Subcutaneous abdominal adipose tissue (tissue), 5 donors: ENCODE measurements around the gene NXPE3.

Experiments
- H3K27ac ChIP-seq: one replicate; pipeline ENCODE4 v1.7.0; 2013; ENCODE audit warnings: low read depth, mild to moderate bottlenecking, inconsistent platforms, low read length, moderate library complexity
- H3K27me3 ChIP-seq, 5 donors: one replicate each; pipeline ENCODE4 v1.7.0; 2013; ENCODE audit warnings: low read length in 5 of 5, inconsistent platforms in 1 of 5; ENCODE audit not compliant: control insufficient read depth in 5 of 5, insufficient read depth in 4 of 5
- H3K36me3 ChIP-seq, 5 donors: one replicate each; pipeline ENCODE4 v1.7.0; 2013; ENCODE audit warnings: low read length in 5 of 5; ENCODE audit not compliant: control insufficient read depth in 5 of 5, insufficient read depth in 5 of 5
- H3K4me1 ChIP-seq, 5 donors: one replicate each; pipeline ENCODE4 v1.7.0; 2013; ENCODE audit warnings: low read length in 5 of 5, mild to moderate bottlenecking in 3 of 5, moderate library complexity in 1 of 5; ENCODE audit not compliant: control insufficient read depth in 5 of 5, insufficient read depth in 5 of 5
- H3K4me3 ChIP-seq, 5 donors: one replicate each; pipeline ENCODE4 v1.7.0; 2013; ENCODE audit warnings: low read length in 5 of 5, low read depth in 1 of 5
- H3K9ac ChIP-seq, 5 donors: one replicate each; pipeline ENCODE4 v1.7.0; 2013; ENCODE audit warnings: low read length in 5 of 5, mild to moderate bottlenecking in 4 of 5, moderate library complexity in 3 of 5
- H3K9me3 ChIP-seq, 5 donors: one replicate each; pipeline ENCODE4 v1.7.0; 2013; ENCODE audit warnings: low read length in 5 of 5; ENCODE audit not compliant: control insufficient read depth in 5 of 5
- donor health status: healthy.
- donor health status: healthy.
- donor health status: healthy.
- donor health status: healthy.
- donor health status: healthy.

NXPE3 gene

DNA sequence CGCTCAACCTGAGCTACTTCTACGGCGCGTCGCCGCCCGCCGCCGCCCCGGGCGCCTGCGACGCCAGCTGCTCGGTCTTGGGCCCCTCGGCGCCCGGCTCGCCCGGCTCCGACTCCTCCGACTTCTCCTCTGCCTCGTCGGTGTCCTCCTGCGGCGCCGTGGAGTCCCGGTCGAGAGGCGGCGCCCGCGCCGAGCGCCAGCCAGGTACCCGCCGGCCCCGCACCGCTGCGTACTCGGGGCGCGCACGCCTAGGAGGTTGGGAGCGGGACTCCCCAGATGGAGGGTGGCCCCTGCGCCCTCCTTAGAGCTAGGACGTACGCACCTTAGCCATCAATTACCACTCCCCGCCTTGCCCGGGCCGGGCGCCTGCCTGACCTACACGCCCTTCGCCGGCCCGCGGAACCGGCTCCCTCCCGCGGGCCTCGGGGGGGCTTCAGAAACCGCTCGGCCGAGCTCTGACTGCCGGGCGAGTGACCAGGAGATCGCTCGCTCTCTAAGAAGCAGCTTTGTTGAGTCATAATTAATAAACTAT is 70.8 kb downstream of the NXPE3 start:
- Histone ChIP-seq H3K9ac (peak overlapping the region; percentile 83 to 99 (median 97)), H3K27ac (peak overlapping the region; percentile 97), H3K9me3 (no peaks in the 10 kb centered on the region), H3K27me3 (no peaks in the 10 kb centered on the region), H3K4me1 (peaks cover 0 to 25% (median 18%) of the 10 kb centered on the region in 5 donors), H3K36me3 (peaks cover 23 to 32% (median 31%) of the 10 kb centered on the region in 5 donors), H3K4me3 (peak overlapping the region; percentile 90 to 98 (median 96))

DNA sequence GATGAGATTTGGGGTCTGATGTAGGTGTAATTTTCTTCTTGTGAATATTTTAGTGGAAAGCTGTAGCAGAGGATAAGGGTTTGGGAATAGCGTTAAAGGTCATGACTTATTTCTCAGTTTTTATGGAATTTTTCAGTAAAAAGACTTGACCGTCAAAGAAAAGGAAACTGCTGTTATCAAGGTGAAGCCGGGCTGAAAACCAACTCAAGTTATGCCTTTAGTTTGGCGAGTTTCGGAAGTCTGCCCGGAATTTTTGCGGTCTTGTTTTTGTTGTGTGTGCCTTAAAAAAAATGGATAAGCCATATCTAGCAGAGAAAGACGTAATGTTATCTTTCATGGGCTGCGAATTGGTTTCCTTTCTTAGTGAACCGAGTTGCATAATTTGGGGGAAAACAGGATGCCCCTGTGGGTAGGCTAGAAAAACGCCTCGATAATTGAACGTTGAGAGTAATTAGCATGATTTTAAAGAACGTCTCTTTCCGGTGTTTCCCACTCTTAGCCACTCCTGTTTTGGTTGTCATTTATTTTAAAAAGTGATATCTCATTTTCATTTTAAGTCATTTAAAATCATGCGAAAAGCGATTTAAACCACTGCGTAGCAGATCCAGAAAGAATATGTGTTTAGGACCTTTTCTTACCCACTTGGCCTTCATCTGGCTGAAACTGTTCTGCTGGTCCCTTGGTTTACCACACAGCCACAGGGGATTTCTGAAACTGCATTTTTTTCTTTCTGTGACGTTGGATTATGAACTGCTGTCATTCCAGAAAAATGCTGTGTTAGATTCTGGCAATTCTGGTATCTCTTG is 71.4 kb downstream of the NXPE3 start:
- Histone ChIP-seq H3K4me3 (peak overlapping the region; percentile 90 to 98 (median 96)), H3K4me1 (peaks cover 0 to 25% (median 18%) of the 10 kb centered on the region in 5 donors), H3K27ac (peak overlapping the region; percentile 97), H3K36me3 (peaks cover 28 to 39% (median 38%) of the 10 kb centered on the region in 5 donors), H3K9me3 (no peaks in the 10 kb centered on the region), H3K27me3 (no peaks in the 10 kb centered on the region), H3K9ac (peak overlapping the region; percentile 83 to 99 (median 97))

DNA sequence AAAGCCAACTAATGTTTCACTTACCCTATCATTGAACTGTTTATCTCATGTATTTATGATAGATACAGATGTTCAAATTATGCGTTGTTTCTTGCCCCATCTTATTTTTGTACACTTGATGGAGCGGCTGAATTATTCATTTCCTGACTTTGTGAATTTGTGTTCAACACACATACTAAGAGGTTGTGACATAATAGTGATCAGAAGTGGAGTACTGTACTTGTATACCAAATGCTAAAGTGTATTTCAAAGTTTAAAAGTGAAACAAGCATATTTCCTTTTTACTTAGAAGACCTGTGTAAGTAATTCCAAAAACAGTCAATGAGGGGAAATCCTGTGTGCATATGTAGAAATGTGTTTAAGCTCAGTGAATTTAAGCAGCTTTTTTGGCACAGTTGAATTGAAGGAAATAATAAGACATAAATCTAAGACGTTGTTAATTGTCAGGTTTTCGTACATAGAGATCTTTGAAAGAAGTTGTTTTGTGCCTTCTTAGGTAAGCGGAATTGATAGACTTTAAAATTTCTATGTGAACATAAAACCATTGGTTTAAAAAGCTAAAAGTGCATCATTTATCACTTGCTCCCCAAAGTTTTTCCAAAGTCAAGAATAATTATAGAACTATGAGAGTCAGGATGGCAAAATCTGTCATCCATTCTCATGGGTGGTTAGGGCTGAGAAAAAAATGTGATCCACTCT is 72.2 kb downstream of the NXPE3 start:
- Histone ChIP-seq H3K4me1 (peaks cover 0 to 25% (median 18%) of the 10 kb centered on the region in 5 donors), H3K4me3 (peak overlapping the region; percentile 90 to 98 (median 96)), H3K27me3 (no peaks in the 10 kb centered on the region), H3K9me3 (no peaks in the 10 kb centered on the region), H3K27ac (peak overlapping the region; percentile 97), H3K36me3 (peaks cover 32 to 45% (median 44%) of the 10 kb centered on the region in 5 donors), H3K9ac (peak overlapping the region; percentile 83 to 99 (median 97))

DNA sequence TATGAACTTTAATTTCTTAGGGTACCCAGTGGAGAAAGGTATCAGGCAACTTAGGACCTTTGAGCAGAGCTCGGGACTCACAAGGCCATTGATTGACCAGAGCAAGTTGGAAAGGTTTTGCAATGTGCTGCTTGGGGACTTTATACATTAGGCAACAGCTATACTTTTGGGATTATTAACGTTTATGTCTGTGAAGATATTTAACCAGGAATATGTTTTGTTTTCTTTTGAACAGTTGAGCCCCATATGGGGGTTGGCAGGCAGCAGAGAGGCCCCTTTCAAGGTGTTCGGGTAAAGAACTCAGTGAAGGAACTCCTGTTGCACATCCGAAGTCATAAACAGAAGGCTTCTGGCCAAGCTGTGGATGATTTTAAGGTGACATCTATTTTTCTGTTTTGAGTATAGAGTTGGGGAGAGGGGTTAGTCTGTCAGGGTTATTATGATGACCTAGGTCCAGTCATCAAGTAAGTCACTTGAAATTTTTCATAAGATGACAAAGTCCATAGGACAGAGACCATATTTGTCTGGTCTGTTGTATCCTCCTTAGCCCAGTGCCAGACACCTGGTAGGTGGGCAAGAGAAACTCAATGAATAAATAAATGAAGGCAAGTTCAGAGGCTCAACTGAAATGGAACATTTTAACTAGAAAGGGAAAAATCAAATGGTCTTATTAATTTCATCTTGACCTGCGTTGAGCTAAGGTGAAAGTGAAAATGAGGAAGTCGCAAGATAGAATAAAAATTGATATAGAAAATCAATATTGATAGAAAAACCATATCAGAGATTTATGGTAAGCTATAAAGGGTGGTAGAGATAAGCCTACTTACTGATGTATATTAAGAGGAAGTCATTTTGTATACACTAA is 73.1 kb downstream of the NXPE3 start:
- Histone ChIP-seq H3K9ac (peak overlapping the region; percentile 6 to 95 (median 54)), H3K27me3 (no peaks in the 10 kb centered on the region), H3K9me3 (no peaks in the 10 kb centered on the region), H3K36me3 (peaks cover 38 to 54% (median 52%) of the 10 kb centered on the region in 5 donors), H3K4me1 (peaks cover 0 to 25% (median 18%) of the 10 kb centered on the region in 5 donors), H3K27ac (peak overlapping the region; percentile 97), H3K4me3 (peak overlapping the region; percentile 90 to 98 (median 96))

DNA sequence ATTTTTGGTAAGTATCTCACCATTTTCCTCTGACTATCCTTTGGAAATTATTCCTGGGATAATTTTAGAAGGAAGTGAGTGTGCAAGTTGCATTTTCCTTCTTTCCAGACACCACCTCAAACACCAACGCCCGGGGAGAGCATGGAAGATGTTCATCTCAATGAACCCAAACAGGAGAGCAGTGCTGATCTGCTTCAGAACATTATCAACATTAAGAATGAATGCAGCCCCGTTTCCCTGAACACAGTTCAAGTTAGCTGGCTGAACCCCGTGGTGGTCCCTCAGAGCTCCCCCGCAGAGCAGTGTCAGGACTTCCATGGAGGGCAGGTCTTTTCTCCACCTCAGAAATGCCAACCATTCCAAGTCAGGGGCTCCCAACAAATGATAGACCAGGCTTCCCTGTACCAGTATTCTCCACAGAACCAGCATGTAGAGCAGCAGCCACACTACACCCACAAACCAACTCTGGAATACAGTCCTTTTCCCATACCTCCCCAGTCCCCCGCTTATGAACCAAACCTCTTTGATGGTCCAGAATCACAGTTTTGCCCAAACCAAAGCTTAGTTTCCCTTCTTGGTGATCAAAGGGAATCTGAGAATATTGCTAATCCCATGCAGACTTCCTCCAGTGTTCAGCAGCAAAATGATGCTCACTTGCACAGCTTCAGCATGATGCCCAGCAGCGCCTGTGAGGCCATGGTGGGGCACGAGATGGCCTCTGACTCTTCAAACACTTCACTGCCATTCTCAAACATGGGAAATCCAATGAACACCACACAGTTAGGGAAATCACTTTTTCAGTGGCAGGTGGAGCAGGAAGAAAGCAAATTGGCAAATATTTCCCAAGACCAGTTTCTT is 74.2 kb downstream of the NXPE3 start:
- Histone ChIP-seq H3K4me1 (peaks cover 0 to 26% (median 18%) of the 10 kb centered on the region in 5 donors), H3K36me3 (peaks cover 46 to 65% (median 61%) of the 10 kb centered on the region in 5 donors), H3K4me3 (no peak overlapping the region), H3K9ac (peak overlapping the region in 1 of 5 donors; percentile 19), H3K9me3 (no peaks in the 10 kb centered on the region), H3K27me3 (no peaks in the 10 kb centered on the region), H3K27ac (no peak overlapping the region)

DNA sequence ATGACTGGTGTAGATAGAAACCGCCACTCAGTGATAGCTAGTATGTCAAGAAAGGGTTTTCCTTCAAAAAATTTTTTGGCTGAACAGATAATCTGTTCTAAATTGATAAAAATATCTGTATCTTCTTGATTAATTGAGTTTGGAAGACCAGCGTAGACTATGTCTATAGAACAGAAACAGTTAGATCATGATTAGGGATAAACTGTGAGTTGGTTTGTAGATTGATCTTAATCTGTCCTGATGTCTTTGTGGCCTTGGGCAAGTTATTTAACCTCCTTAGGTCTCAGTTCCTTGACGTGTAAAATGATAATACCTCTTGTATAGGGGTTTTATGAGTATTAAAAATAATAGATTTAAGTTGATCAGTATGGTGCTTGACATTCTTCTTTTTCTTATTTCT is 75.0 kb downstream of the NXPE3 start:
- H3K4me1 ChIP-seq = peaks cover 0 to 25% (median 13%) of the 10 kb centered on the region in 5 donors
- no peak overlapping the region for H3K9ac ChIP-seq
- peaks cover 54 to 73% (median 69%) of the 10 kb centered on the region in 5 donors for H3K36me3 ChIP-seq
- no peak overlapping the region for H3K27ac ChIP-seq
- H3K4me3 ChIP-seq = no peak overlapping the region
- H3K27me3 ChIP-seq = no peaks in the 10 kb centered on the region
- H3K9me3 ChIP-seq = no peaks in the 10 kb centered on the region

GRCh38 chr3:101854608-101855304 is 75.7 kb downstream of the NXPE3 start:
- Histone ChIP-seq H3K9me3 (no peaks in the 10 kb centered on the region), H3K9ac (no peak overlapping the region), H3K36me3 (peaks cover 62 to 81% (median 77%) of the 10 kb centered on the region in 5 donors), H3K27ac (no peak overlapping the region), H3K4me1 (peaks cover 0 to 25% (median 13%) of the 10 kb centered on the region in 5 donors), H3K4me3 (no peak overlapping the region), H3K27me3 (no peaks in the 10 kb centered on the region)

GRCh38 chr3:101857301-101857741 is 78.3 kb downstream of the NXPE3 start:
- no peak overlapping the region for H3K4me3 ChIP-seq
- no peak overlapping the region for H3K9ac ChIP-seq
- H3K4me1 ChIP-seq = peaks cover 0 to 14% (median 4%) of the 10 kb centered on the region in 5 donors
- H3K9me3 ChIP-seq = no peaks in the 10 kb centered on the region
- H3K27ac ChIP-seq = no peak overlapping the region
- no peaks in the 10 kb centered on the region for H3K27me3 ChIP-seq
- H3K36me3 ChIP-seq = peaks cover 78 to 97% (median 93%) of the 10 kb centered on the region in 5 donors
